ENCODE results near the gene PITHD1. TPM values are rescaled to one million over a fixed set of nuclear protein-coding genes. Genes with fewer than 3 reads are reported as not detected.

PITHD1 gene
- total RNA-seq, 4 donors from 2014 or later, result 64.2 to 105 (median 68.0) TPM

DNA sequence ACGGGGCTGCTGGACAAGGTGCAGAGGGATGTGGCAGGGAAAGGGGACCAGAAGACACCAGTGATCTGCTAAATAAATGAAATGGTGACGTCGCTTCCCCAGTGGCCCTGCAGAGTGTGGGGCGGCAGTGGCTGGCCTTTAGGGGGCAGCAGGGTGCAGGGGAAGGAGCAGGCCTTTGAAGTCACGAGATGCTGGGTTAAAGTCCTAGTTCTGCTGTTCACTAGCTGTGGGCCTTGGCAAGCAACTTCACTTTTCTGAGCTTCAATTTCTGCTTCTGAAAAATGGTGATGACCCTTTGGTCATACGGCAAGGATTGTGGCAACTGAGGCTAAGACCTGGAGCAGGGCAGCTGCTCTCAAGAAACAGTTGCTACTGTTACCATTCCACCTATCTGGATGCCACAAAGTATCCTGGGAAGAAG lies 31.5 kb downstream of the PITHD1 start:
- Histone ChIP-seq H3K36me3 (peaks cover 0 to 62% (median 8%) of the 10 kb centered on the region in 3 donors), H3K4me3 (no peak overlapping the region), H3K9me3 (no peaks in the 10 kb centered on the region), H3K27me3 (no peaks in the 10 kb centered on the region), H3K27ac (peak overlapping the region in 2 of 4 donors; percentile 42 to 53), H3K4me1 (peaks cover 0 to 9% (median 0%) of the 10 kb centered on the region in 4 donors)
- DNase-seq (ENCODE audit: low spot score in 2 of 2), result peak in 1 of 2 donors; percentile 60
- 24 to 31% methylated on average over 6 of the region's 6 CpGs for WGBS, 2 donors
- TF ChIP-seq EP300 (IDR thresholded peaks at IDR 0.05) (no peak), POLR2A (IDR thresholded peaks at IDR 0.05) (no peak)
- TF ChIP-seq, protein P1, sequence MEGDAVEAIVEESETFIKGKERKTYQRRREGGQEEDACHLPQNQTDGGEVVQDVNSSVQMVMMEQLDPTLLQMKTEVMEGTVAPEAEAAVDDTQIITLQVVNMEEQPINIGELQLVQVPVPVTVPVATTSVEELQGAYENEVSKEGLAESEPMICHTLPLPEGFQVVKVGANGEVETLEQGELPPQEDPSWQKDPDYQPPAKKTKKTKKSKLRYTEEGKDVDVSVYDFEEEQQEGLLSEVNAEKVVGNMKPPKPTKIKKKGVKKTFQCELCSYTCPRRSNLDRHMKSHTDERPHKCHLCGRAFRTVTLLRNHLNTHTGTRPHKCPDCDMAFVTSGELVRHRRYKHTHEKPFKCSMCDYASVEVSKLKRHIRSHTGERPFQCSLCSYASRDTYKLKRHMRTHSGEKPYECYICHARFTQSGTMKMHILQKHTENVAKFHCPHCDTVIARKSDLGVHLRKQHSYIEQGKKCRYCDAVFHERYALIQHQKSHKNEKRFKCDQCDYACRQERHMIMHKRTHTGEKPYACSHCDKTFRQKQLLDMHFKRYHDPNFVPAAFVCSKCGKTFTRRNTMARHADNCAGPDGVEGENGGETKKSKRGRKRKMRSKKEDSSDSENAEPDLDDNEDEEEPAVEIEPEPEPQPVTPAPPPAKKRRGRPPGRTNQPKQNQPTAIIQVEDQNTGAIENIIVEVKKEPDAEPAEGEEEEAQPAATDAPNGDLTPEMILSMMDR (IDR thresholded peaks at IDR 0.05), result peak; percentile 46 to 71 (median 58)

DNA sequence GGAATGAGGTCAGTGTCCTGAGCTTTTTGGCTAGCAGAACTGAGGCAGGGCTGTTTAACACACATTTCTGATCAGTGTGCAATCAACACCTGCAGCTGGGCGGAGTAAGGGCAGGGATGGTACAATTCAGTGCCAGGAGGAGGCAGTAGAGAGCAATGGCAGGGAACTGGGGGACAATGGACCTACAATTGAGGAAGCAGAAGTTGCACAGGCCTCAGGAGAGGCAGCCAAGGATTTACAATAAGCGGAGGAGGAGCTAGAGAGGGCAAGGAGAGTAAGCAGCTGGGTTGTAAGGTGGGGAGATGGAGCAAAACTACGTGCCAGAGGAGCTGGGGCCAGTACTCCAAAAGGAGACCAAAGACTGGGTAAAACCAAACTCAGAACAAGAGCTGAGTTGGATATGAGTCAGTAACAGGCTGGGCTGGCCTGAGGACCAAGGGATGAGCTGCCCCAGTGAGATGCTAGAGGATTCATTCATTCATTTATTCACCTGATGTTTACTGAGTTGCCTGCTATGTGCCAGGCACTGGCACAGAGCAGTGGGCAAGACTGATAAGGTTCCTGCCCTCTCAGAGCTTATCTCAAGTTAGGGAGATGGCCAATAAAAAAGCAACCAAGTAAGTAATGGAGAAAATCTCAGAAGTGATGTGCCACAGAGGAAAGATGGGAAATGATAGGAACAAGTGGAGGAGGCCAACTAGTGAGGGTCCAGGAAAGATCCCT lies 32.8 kb downstream of the PITHD1 start:
- Histone ChIP-seq H3K9me3 (no peaks in the 10 kb centered on the region), H3K4me3 (no peak overlapping the region), H3K4me1 (peaks cover 0 to 9% (median 0%) of the 10 kb centered on the region in 4 donors), H3K36me3 (peaks cover 0 to 74% (median 16%) of the 10 kb centered on the region in 3 donors), H3K27me3 (no peaks in the 10 kb centered on the region), H3K27ac (peak overlapping the region in 1 of 4 donors; percentile 4)
- no peak for TF ChIP-seq POLR2A (IDR thresholded peaks at IDR 0.05)
- TF ChIP-seq, protein P1 (IDR thresholded peaks at IDR 0.05), result peak; percentile 11 to 56 (median 49)
- no peak for DNase-seq (ENCODE audit: low spot score in 2 of 2)
- 48 to 55% methylated on average over 3 of the region's 3 CpGs for WGBS, 2 donors

DNA sequence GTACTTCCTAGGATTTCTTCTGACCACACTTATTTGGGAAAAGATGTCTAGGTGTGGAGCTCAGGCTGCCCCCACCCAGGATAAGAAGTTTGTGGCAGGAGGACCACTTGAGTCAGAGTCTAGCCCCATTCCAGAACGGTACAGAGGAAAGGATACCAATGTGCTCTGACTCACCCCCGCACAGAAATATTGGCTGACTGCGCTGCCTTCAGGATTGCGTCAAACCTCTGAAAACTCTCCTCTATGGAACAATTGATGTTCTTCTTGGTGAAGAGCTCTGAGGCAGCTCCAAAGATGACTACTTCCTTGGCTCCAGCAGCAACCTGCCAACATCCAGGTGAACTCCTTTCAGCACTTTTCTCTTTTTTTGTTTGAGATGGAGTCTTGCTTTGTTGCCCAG lies 35.8 kb downstream of the PITHD1 start:
- WGBS, 2 donors, result 86 to 89% methylated on average over 4 of the region's 4 CpGs
- H3K9me3 ChIP-seq, result no peaks in the 10 kb centered on the region
- no peak overlapping the region for H3K4me3 ChIP-seq
- H3K27ac ChIP-seq, result no peak overlapping the region
- TF ChIP-seq EP300 (IDR thresholded peaks at IDR 0.05), result no peak
- no peak for TF ChIP-seq POLR2A (IDR thresholded peaks at IDR 0.05)
- TF ChIP-seq, protein P1 (IDR thresholded peaks at IDR 0.05), result no peak
- no peak for DNase-seq (ENCODE audit: low spot score in 2 of 2)
- H3K36me3 ChIP-seq, result peaks cover 2 to 79% (median 34%) of the 10 kb centered on the region in 3 donors
- H3K27me3 ChIP-seq, result no peaks in the 10 kb centered on the region
- peaks cover 0 to 9% (median 0%) of the 10 kb centered on the region in 4 donors for H3K4me1 ChIP-seq

DNA sequence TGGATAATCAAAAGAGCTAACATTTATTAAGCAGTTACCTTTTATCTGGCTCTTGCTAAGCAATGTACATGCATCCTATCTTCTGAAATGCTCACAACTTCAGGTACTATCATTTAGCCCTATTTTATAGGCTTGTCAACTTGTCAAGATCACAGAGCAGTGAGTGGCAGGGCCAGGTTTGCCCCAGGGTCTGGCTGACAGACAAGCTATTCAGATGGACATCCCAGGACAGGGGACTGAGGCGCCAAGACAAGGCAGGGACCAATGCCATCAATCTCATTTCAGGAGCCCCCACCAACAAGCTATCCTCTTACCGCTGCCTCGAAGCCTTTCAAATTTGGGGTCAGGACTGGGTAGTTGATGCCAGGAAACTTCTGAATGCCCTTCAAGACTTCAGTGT lies 38.1 kb downstream of the PITHD1 start:
- no peaks in the 10 kb centered on the region for H3K27me3 ChIP-seq
- no peak for DNase-seq (ENCODE audit: low spot score in 2 of 2)
- no peaks in the 10 kb centered on the region for H3K4me1 ChIP-seq
- H3K27ac ChIP-seq, result no peak overlapping the region
- H3K4me3 ChIP-seq, result no peak overlapping the region
- H3K9me3 ChIP-seq, result no peaks in the 10 kb centered on the region
- 84 to 89% methylated on average over 3 of the region's 3 CpGs for WGBS, 2 donors
- peaks cover 2 to 89% (median 37%) of the 10 kb centered on the region in 3 donors for H3K36me3 ChIP-seq
- TF ChIP-seq POLR2A (IDR thresholded peaks at IDR 0.05), result no peak
- TF ChIP-seq, protein P1 (IDR thresholded peaks at IDR 0.05), result no peak
- no peak for TF ChIP-seq EP300 (IDR thresholded peaks at IDR 0.05)

DNA sequence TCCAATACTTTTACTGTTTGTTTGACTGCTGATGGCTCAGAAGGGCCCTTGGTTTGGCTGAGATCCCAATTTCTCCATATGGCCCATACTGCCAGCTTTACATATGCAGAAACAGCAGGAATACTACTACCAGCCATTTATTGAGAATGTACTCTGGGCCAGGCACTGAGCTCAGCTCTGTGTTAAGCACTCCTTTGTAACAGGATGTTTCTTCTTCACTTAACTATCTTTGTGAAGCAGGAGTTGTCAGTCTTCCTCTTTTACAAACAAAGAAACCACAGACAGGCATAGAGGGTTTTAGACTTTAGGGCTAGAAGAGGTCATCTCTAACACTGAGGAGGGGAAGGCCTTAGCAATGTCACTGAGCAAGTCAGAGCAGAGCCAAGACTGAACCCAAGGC lies 38.7 kb downstream of the PITHD1 start:
- no peak overlapping the region for H3K27ac ChIP-seq
- H3K27me3 ChIP-seq, result no peaks in the 10 kb centered on the region
- H3K9me3 ChIP-seq, result no peaks in the 10 kb centered on the region
- H3K4me1 ChIP-seq, result no peaks in the 10 kb centered on the region
- TF ChIP-seq, protein P1 (IDR thresholded peaks at IDR 0.05), result no peak
- TF ChIP-seq POLR2A (IDR thresholded peaks at IDR 0.05) (no peak), EP300 (IDR thresholded peaks at IDR 0.05) (no peak)
- no peak for DNase-seq (ENCODE audit: low spot score in 2 of 2)
- peaks cover 2 to 83% (median 37%) of the 10 kb centered on the region in 3 donors for H3K36me3 ChIP-seq
- no peak overlapping the region for H3K4me3 ChIP-seq

All from tibial nerve (tissue), 4 donors.